Renal pelvis (tissue), 4 donors: ENCODE measurements around the gene TNFRSF25. TPM values are rescaled to one million over a fixed set of nuclear protein-coding genes. Genes with fewer than 3 reads are reported as not detected.
"Not testable (repeated sequence)": the region's sequence is repeated elsewhere in the genome, so short reads cannot be mapped to it uniquely, and the experiment has no call there.

Source experiments
- DNase-seq: peaks from one replicate; pipeline ENCODE4 v3.0.0-alpha.2; 2013
- polyA plus RNA-seq, 3 donors: library from polyadenylated mRNA; unstranded; fragments of 120-200 nt; gene quantifications; one replicate each; pipeline ENCODE4 v1.2.1, GENCODE V29; 2013; ENCODE audit not compliant: insufficient read length in 3 of 3

The TNFRSF25 gene
- polyA plus RNA-seq, 3 donors: 14.0 to 22.5 (median 20.2) TPM

DNA sequence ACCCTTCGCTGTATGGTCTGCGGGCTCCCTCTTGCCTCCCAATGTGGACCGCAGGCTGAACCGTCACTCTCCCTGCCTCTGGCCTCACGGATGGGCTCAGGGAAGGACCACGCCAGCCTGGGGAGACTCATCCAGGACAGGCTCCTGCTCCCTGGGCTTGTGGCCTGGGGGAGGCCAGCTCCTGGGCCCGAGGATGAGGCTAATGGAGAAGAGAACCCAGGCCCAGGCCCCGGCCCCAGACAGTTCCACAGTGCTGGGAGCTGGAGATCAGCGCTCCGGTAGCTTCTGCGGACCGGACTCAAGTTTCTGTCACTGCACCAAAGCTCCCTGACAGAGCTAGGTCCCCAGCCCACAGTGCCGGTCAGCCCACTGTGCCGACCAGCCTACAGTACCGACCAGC, 38.9 kb upstream of the TNFRSF25 start:
- DNase-seq: no peak

DNA sequence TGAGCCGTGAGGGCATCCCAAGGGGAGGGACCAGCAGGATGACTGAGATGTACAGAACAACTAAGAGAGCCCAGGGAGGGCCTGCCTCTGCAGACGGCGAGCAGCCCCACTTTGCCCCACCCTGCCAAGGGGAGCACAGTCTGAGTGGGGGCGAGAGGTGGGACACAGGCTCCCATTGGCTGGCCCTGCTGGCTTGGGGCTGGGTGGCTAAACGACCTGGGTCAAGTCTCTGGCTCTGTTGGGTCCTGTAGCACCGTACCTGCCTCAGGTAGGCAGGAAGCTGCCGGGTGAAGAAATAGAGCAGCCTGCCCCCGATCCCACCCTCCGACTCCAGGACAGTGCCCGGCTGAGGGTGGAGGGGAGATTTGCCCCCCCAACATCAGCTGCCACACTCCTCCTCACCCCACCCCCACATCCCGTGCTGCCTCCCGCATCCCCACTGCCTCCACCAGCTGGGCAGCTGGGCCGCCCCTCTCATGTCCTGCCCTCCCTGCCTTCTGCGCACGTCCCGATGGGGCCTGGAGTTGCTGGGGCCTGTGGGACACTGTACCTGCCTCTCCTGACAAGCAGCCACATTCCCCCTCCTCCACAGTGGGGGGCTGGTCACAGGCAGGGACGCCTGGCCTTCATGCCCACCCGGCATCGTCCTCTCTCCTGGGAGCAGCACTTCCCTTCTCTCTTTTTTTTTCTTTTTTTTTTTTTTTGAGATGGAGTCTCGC, 38.1 kb upstream of the TNFRSF25 start:
- DNase-seq: no peak

DNA sequence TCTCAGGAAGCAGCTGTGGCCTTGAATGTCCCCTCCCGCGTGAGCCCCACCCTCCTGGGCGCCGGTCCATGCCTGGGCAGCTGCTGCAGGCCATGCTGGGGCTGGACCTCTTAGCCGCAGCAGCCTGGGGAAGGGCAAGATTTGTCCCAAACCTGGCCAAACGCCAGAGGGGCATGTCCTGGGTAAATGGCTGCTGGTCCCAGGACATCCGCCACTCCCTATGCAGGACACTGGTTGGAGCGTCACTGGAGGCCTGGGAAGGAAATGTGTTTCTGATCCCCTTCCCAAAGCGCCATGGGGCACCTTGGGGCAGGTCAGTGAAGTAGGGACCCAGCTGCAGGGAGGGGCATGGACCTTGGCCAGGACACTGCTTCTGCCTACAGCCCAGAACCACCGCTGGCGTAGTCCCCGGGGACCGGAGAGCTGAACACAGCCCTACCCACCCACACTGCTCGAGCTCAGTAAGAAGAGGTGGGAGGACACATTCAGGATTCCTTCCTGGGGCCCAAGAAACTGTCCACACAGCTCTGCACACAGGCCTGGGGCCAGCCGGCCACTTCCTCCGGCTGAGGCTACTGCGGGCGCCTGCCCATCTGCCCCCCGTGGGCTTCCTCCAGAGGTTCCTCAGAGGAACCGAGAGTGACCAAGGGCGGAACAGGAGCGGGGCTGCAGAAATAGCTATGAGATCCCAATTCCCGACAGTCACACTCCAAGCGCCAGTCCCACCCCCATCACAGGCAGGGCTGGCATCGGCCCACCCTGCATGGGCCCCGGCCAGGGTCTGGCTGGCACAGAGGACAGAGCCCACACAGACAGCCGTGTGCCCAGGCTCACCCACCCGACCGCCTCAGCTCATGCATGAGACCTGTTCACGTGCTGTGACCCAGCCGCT, 36.3 kb upstream of the TNFRSF25 start:
- DNase-seq: no peak

DNA sequence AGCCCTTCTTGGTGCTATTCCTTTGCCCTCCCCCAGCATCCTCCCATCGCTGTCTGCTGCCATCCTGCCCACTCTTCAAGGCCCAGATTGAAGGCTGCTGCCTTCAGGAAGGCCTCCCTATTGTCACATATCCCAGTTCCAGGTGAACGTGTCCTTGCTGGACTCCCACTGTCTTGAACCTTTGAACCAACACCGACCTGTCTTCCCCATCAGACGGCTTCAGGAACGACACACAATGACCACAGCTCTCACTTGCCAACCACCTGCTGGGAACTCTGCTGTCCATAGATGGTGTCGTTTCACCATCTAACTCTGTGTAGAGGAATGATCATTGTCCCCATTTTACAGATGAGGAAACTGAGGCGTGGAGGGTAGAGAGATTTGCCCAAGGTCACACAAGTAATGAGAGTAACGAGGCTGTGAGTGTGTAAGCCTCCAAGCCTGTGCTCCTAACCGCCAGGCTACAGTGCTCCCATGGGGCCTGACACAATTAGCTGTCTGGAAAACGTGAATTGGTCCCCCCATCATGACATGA, 35.4 kb upstream of the TNFRSF25 start:
- DNase-seq: no peak

DNA sequence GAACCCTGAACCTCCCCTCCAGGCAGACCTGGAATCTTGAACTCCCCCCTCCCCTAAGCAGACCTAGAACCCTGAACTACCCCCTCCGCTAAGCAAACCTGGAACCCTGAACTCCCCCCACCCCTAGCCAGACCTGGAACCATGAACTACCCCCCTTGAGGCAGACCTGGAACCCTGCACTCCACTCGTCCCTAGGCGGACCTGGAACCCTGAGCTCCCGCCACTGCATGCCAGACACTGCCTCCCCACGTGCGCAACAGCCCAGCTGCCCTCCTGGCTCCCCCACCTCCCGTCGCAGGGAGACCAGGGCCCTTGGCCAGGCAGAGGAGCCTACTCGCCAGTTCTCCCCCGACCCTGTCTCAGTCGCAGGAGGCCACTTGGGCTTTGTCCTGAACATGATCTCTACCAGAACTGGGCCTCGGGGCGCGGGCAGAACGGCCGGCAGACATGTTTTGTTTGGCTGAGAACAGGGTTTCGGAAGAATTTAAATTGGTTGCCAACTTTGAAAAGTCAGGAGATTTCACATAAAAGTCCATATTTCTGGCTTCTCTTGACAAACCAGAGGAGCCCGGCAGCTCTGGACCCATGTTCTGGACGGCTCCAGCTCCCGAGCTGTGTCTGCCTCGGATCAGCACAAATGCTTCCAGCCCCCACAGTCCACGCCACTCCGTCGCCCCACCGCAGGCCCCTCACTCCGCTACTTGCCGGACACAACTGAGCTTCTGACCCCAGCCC, 34.7 kb upstream of the TNFRSF25 start:
- no peak for DNase-seq

DNA sequence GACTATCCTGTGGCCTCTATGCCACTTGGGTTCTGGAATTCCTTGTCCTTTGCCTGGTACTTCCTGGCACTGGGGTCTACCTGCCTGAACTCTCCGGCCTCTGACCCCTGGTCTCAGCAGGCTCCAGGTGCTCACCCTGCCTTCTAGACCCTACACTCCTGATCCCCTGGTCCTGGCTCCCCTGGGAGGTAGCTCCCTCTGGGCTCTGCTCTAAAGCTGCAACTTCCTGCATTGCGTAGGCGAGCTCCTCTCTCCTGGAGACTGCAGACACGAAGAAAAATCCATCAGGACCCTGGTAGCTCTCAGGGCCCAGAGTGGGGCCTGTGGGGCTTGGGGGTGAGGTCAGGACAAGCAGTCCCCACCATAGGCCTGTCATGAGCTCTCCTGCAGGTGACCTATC, 33.3 kb upstream of the TNFRSF25 start:
- no peak for DNase-seq

DNA sequence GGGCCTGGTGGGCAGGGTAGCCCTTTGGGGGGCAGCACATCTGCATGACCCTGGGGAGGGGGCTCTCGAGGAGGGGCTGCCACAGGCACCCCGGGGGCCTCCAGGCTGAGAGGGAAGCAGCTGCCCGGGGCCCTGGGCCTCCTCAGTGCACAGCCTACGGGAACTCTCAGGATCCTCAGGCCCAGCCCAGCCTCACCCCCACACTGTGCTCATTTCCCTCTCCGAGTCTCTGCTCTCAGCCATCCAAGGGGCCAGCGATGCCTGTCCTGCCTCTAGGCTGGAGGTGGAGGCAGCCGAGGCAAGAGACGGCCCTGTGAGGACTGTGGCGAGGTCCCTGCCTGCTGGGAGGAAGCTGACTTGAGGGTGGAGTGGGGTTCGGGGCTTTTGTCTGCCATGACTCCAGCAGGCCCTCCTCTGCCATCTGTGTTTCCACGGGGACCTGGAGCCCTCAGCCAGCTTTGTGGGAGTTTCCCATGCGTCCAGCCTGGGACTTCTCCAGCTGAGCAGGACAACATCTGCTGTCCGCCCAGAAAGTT, 32.7 kb upstream of the TNFRSF25 start:
- DNase-seq: no peak

DNA sequence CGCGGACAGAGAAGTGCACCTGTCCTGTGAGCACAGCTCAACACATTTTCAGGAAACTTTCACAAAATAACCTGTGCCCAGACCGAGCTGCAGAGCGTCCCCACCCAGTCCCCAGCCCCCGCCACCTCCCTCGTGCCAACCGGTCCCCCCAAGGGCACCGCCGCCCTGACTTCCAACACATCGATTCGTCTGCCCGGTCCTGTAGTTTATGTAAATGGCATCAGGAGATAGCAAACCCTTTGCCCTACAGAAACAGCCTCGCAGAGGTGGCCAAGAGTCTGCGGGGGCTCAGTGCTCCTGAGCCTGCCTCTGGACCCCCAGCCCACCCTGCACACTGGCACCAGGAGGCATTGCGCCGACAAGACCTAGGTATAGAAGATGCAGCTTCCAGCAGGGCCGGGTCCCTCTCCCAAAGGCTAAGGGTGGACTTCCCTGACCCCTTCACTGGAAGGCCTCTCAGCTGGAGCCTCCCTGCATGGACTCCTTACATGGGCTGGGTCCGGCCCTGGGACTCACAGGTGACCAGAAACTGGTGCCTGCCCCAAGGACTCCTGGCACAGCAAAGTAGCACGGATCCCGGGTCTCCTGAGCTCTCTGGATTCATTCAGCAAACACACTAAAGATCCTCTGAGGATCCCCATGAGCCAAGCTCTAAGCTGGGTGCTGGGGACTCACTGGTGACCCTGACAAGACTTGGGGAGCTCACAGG, 32.0 kb upstream of the TNFRSF25 start:
- no peak for DNase-seq

DNA sequence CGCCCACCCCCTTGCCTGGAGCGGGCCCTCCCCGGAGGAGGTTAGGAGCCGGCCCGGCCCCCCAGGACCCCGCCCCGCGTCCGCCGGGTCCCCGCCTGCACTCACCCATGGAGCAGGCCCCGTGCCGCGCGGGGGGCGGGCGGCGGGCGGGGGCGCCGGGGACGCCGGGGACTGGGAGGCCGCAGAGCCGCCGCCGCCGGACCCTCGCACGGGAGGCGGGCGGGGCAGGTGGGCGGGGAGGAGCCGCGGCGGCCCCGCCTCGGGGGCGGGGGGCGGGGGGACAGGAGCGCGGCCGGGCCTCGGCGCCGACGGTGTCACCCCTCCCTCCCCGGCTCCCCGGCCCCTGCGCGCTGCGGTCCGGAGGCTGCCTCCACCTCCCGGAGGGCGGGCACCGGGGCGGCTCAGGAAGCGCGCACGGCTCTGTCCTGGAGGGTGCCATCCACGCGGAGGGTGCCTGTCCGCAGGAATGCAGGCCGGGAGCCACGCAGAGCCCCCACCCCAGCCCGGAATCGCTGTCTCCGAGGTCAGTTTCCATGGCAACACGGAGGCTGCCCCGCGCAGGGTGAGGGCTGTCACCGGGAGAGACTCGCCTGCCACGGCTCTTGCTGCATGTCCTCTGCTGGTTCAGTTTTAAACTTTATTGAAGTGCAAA, 31.4 kb upstream of the TNFRSF25 start:
- no peak for DNase-seq

DNA sequence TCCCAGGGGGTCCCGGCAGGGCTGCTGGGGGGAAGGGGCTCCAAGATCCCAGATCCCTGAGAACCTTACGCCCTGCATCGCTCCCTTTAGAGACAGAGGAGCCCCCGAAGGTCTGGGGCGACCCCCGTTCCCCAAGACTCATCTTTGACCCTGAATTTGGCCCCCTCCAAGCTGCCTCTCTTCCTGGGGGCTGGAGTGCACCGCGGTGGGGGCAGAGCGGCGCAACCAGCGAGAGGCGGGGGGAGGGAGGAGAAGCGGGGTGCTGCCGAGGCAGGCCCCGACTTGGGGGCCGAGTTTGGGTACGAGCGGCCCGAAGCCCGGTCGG, 30.9 kb upstream of the TNFRSF25 start:
- DNase-seq: no peak

DNA sequence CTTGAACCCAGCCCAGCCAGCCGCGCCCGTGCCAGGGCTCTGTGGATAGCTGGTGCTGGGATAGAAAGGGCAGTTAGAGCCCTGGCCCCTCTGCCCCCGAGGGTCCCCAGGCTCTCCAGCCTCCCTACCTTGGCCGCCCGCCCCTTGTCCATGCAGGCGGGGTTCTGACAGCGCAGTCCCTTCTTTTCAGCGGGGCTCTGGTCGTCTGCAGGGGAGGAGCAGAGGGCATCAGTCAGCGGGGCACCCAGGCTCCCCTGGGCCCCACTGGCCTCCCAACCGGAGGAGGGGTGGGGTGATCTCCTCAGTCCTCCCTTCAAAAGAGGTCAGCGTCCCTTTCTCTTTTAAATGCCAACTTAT, 30.4 kb upstream of the TNFRSF25 start:
- no peak for DNase-seq

DNA sequence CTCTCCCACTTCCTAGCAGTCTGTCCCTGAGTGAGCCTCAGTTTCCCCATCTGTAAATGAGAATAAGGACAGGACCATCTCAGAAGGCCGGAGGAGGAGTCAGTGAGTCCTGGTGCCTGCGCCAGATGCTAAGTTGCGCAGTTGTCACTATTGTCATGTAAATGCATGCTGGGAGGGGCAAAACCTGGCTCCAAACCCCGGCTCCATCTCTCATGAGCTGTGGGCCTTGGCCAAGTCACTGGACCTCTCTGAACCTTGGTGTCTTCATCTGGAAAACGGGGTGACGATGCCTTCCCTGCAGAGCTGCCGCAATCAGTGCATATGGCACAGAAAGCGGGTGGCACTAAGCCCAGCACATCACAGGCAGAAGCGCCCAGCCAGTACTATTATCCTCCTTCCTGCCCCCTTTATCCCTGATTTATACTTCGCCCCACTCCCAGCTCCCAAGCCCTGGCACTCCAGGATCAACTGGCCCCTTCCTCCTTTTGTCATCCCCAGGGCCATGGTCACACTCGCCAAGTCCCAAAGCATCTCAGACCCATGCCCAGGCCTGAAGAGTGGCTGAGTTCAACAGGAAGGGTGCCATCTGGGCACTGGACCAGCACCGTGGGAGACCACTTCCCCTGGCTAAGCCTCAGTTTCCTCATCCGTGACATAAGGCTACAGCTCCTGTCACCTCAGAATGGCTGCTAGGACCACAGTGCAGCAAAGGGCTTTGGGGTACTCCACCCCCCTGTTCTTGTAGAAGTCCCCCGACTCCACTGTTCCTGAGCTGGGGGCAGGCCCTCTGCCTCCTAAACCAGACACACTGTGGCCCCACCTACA, 29.8 kb upstream of the TNFRSF25 start:
- DNase-seq: no peak

DNA sequence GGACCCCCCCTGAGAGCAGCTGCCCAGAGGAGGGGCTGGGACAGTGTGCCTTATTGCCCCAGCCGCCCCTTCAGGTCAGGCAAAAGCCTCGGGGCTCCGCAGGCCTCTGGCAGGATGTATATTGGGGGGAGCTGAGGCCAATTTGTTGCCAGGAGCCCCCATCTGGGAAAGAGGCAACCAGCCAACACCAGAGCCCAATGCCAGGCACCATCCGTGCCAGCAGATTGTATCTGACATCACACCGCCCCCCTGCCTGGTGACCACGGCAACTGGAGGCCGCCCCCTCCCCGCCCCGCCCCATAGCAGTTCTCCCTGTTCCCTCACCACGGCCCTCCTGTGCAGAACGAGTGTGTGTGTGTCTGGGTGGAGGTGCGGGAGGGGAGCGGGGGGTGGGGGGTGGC, 29.1 kb upstream of the TNFRSF25 start:
- DNase-seq: no peak

DNA sequence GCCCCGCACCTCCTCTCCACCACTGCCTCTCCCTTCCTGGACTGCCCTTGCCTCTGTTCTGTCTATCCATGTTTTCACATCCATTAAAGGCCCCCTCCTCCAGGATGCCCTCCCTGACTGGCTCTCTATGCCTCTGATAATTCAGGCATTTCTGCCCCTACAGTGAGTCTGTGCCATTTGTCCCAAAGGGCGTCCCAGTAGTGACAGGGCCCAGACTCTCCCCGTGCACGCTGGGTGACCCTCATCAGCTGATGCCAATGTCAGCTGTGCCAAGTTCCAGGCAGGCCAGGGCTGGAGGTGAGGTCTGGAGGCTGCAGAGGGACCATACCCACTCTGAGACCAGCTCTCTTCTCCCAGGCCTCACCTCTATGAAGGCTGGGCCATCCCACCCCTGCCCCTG, 28.7 kb upstream of the TNFRSF25 start:
- no peak for DNase-seq

DNA sequence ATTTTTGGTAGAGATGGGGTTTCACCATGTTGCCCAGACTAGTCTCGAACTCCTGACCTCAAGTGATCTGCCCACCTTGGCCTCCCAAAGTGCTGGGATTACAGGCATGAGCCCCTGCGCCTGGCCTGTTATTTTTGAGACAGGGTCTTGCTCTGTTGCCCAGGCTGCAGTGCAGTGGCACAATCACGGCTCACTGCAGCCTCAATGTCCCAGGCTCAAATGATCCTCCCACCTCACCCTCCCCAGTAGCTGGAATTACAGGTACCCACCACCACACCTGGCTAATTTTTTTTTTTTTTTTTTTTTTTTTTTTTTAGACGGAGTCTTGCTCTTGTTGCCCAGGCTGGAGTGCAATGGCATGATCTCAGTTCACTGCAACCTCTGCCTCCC, 27.9 kb upstream of the TNFRSF25 start:
- DNase-seq: not testable (repeated sequence)

DNA sequence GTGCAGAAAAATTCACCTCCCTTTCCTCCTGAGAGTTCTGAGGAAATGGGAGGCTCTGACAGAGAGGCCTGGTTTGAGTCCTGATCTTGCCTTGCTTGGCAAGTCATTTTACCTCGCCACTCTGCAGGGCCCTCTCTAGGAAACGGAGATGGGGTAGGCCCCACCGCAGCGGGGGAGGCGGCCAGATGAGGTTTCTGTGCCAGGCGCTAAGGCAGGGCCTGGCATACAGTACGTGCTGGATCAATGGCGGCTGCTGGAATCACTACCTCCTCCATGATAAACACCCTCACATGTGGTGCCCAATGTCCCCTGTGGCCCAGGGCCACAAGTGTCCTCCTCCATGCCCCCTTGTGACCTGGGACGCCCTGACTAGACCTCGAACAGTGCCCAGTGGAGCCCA, 26.0 kb upstream of the TNFRSF25 start:
- DNase-seq: no peak

DNA sequence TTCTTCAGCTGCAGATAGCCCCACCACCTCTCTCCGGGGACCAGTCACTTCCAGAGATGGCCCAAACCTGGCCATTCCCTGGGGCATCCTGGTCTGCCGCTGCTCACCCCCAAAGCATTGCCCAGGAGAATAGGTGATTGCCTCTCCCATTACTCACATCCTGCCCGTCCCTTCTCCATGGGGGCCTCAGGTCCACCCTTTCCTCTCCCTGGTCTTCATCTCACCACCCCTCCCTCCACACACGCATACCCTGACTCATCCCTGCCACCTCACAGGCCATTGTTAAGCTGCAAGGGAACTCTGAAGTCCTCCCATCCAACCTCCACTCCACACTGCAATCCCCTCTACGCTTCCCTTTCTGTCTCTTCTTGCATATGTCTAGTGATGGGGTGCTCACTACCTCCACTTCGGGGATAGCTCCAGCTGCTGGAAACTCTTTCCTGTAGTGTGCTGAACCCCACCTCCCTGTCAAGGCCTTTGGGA, 25.5 kb upstream of the TNFRSF25 start, which contains the start of gene PLEKHG5:
PLEKHG5 (minus strand) TSS at position 188 of the 483 bp plus-strand sequence. CDS start 14,096 bp downstream, outside the sequence.
- DNase-seq: no peak

DNA sequence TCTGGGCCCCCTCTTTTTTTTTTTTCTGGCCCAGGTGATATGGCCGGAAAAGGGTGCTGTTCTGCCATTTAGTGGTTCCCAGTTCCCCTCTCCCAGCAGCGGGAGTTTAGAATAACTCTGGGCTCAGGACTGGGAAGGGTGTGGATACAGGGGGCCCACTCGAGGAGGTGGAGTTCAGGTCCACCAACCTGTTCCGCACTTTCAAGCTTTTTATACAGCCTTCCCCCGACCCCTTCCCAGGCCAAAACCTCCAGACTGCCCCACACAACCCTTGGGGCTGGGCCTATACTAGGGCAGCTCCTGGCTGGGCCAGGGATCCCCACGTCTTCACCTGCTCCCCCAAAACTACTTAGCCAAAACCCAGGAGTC, 25.1 kb upstream of the TNFRSF25 start:
- no peak for DNase-seq

DNA sequence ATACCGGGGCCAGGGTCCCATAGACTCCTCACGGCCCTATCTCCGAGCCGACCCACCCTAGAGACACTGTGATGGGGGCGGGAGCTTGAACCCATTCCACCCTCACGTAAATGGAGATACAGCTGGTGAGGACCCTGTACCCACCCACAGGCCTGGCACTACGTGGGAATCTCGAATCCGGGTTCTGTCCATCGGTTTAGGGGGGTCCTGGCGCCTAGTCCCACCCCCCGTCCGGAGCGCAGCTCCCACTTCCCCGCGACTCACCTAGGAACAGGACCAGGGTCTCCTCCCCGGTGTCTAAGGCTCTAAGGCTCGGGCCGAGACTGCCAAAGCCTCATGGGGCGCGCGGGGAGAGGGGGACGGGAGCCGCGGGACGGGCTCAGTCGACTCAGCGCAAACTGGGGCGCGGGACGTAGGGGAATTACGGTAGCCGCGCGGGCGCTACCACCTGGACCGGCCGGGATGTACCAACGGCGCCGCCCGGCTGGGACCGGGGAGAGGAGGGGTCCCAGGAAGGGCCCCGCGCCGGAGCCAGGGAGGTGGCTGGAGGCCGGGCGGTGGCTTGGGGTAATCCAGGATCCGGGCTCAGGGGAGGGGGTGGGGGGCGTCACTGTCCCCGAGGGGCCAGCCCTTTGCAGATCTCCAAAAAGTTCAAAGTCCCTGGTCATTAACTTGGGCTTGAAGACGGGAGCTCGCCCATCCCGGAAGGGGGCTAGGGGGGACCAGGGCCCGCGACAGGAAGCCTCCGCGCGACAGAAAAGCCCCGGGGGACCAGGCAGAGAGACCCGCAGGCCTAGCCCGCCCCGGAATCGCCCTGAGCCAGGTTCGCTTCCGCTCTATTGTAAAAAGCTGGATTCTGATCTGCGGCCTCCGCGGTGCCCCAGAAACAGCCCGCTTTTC, 24.5 kb upstream of the TNFRSF25 start:
- peak; percentile 80 for DNase-seq
